CD4-positive, alpha-beta T cell treated with Interleukin-4 for 4 hours (primary cell): ENCODE results near the gene NUP210.

Source experiments
- DNase-seq: peaks from one replicate; pipeline ENCODE4 v3.0.0-alpha.2; 2020

The NUP210 gene

GRCh38 chr3:13286873-13287272 lies 133.2 kb downstream of the NUP210 start:
- no peak for DNase-seq

DNA sequence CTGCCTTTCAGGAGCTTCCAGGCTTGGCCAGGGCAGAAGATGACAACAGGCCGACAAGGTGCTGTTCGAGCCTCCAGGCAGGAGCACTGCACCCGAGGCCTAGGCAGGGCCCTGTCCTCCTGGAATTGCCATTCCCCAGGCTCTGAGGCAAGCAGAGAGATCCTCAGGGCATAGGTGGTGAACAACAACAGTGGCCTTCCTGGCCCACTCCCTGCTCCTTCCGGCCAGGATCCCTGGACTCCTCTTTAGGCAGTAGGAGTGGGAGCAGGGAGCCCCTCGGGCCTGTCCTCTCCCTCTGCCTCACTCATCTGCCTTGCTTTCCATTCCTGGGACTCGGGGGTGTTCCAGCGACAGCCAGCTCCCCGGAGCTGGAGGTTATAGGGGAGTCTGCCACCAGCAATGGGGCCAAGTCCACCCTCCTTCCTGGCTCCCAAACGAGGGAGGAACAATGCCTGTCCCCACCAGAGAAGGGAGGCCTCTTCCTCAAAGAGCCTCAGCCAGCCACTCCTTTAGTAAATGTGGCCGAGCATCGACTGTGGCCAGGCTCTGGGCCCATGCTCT lies 135.0 kb downstream of the NUP210 start:
- no peak for DNase-seq

GRCh38 chr3:13283877-13284264 lies 136.3 kb downstream of the NUP210 start:
- DNase-seq = no peak

GRCh38 chr3:13282986-13283876 lies 136.9 kb downstream of the NUP210 start:
- DNase-seq = no peak

- DNase-seq = no peak
Measured at GRCh38 chr3:13282358-13282985, 137.7 kb downstream of the NUP210 start.

DNA sequence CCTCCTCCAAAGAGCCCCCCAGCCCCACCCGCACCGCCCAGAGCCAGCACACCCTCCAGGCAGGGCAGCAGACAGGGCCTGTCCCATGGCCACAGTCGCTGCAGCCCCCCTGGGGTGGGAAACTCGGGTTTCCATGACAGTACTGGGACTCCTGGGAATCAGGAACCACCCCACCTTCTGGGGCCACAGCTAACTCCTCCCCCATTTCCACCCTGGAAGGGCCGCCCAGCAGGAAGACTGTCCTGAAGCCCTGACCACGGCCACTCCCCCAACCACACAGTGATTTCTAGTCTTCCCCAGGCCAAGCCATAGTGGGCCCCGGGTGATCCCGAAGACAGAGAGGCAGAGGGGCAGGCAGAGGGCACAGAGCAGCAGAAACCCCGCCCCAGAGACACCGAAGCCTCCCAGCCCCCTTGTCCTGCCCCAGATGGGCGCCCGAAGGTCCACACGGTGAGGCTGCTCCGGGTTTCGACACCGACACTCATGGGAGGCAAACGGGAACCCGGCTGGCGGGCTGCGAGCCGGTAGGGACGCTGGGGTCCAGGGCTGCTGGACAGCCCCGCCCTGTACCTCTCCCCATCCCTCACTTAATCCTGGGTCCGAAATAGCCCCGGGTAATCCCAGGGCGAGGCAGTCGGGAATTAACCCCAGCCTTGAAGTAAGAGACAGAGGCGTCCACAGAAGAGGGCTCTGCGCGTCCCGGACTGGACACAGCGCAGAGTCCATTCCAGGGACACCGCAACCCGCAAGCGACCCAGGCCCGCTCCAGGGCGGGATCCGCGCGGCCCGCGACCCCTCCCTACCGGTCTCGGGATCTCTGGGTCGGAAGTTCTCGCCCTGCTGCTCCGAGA lies 138.4 kb downstream of the NUP210 start:
- DNase-seq = no peak

DNA sequence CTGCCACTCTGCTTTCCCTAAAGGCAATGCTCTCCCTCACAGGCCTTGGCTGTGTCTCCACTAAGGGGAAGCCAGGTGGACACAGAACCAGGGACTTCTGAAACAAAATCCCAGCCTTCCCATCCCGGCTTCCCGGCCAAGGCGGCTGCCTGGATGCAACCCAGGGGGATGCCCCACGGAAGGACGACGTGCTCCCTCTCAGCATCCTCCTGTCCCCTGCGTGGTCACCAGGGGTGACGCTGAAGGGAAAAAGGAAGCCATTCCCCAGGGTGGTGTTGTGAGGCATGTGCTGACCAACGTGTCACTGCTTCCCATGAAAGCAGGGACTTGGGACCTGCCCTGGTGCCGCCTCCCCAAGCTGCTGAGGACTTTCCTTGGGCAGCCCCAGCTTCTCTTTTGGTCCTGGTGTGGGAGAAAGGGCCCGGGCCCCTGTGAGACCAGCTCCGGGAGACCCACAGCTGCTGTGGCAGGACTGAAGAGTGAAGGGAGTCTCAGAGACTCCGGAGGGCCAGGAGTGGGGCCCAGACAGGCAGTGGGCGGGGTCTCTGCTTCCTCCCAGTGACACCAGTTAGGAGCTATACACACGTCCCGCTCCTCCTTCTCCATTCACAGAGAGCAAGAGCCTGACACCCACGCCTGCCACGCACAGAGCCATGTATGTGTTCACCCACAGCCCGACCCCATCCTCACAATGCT lies 139.2 kb downstream of the NUP210 start:
- no peak for DNase-seq

DNA sequence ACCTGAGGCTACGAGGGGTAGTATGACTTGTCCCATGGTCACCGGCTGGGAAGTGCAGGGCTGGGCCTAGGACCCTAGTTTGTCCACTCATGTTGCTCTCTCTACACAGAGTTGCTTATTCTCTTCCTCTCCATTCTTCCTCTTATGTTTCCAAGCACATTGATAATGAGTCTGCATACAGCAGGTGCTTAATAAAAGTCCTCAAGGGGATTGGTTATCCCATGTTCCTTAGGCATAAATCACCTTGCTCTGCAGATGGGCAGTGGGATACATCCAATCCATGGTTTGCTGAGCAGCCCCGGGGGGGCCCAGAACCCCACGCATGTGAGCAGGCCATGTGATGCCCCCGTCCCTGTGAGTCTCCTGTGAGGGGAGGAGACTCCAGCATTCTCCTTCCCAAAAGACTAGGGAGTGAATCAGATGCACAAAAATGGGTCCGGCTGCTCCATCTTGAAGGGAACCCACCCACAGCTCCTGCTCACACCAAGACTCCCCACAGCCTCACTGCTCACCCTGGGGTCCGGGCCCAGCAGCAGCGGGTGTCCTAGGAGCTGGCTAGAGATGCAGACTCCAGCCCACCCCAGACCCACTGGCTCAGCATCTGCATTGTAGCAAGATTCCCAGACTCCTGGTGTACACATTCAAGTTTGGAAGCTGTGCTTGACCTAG lies 139.9 kb downstream of the NUP210 start:
- no peak for DNase-seq

- DNase-seq = no peak
Measured at GRCh38 chr3:13279532-13279910, 140.6 kb downstream of the NUP210 start.

DNA sequence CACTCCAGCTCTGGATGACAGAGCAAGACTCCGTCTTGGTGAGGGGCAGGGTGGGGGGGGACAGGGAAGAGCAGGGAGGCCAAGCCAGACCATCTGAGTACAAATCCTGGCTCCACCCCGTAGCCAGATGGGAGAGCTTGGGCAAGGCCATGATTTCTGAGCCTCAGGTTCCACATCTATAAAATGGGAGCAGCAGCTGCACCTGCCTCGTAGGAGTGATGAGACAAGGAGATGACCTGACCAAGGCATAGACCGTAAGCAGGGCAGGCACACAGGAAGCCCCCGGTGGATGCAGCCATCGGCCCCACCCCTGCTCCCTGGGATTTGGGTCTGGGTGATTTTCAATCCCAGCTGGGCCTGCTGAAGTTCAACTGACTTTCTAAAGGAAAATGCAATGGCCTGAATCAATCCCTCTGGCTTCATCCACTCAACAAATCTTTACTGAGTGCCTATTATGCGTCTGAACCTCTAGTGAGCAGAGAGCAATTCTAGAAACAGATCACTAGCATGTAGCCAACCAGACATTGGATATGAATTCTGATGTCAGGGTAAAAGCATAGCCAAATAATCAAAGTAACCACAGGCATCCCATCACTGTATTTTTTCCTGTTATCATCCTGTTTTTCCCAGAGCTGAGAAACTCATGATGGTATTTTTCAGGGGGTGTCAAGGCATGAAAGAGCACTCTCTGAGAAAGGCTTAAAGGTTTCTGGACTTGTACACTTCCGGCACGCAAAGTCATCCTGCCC lies 141.2 kb downstream of the NUP210 start:
- DNase-seq = no peak

GRCh38 chr3:13277860-13278531 lies 142.1 kb downstream of the NUP210 start:
- DNase-seq = no peak

GRCh38 chr3:13277196-13277813 lies 142.8 kb downstream of the NUP210 start:
- DNase-seq = no peak

- no peak for DNase-seq
Measured at GRCh38 chr3:13276438-13277195, 143.5 kb downstream of the NUP210 start.

GRCh38 chr3:13275376-13276005 lies 144.6 kb downstream of the NUP210 start:
- DNase-seq = no peak

DNA sequence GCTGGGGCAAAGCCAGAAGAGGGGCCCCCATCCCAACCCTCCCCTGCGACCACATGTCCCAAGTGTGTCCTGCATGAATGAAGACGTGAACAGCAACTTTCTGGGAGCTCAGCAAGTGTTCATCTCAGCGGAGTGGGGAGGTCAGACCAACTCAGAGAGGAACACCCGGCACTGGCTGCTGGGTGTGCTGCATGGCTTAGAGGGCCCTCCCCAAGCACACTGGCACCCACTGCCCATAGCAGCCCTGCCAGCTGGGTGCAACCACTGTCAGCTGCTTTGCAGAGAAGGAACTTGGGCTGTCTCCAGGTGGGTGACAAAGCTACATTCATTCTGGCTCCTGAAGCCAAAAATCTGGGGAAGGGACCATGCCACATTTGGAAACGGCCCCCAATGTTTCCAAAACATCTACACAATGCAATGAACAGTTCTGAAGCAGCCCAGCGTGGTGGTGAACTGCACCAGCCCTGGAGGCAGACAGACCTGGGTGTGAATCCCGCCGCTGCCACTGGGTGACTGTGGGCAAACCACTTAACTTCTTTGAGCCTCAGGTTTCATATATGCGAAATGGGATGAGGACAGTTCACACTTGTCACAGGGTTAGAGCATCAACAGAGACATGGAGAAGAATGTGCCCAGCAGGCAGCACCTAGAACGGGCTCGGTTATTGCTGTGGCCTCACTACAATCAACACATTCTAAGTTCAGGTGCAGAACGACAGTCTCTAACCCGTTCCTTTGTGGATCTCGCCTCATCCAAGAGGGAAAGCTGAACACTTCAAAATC lies 145.4 kb downstream of the NUP210 start:
- DNase-seq = no peak

DNA sequence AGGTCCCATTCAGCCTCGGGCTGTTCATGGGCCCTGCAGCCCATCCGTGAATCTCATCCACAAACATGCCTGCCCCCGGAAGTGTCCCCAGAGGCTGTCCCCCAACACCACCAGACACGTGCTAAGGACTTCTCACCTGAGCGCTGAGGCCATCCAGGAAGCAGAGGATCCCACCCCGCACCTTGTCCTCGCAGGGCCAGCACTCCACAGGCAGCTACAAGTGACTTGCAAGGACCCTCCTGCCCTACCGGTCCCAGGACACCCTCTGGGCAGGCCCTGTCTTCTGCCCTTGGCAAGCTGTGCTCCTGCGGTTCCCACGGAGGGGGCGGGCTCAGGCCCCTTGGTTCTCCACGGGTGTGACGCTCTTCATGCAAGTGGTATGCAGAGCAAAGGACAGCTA lies 146.0 kb downstream of the NUP210 start:
- no peak for DNase-seq

DNA sequence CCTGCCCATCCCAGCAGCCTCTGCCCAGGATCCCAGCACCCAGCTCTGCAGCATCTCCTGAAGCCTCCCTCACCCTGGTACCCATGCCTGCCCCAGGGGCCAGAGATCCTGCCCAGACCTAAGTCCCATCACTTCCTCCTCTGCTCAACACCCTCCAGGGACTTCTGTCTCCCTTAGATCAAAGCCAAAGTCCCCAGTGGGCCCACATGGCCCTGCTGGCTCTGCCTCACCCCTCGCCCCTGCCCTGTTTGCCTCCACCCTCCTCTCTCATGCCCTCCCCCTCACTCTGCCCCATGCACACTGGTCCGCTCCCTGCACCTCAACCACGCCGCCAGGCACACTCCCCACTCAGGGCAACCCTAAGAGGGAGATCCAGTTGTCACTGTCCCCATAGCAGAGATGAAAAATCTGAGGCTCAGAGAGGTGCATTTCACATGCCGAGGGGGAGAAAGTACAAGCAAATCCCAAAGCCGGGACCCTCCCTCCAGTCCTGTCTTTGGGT lies 146.5 kb downstream of the NUP210 start:
- no peak for DNase-seq
